Left lung (tissue), 10 donors: ENCODE data around the gene ARHGAP9. TPM values are rescaled to one million over a fixed set of nuclear protein-coding genes. Genes with fewer than 3 reads are reported as not detected.
"Not testable (repeated sequence)": the region's sequence is repeated elsewhere in the genome, so short reads cannot be mapped to it uniquely, and the experiment has no call there.

ENCODE experiments used
- ATAC-seq: fragments of 200-7000 bp; cut with Tn5 transposase; one replicate; pipeline ENCODE4 v1.9.1; 2020; ENCODE audit warnings: moderate library complexity
- DNase-seq, 4 donors: peaks; one replicate each; pipeline ENCODE4 v3.0.0-alpha.2; 2013 to 2020
- H3K27ac ChIP-seq, 2 donors: fragments of 200-600 bp; sonication (generic) in 1 of 2; one replicate each; pipeline versions ENCODE4 v1.5.0 to v1.8.0; 2020 to 2021
- H3K27me3 ChIP-seq, 2 donors: fragments of 200-600 bp; sonication (generic) in 1 of 2; one replicate each; pipeline versions ENCODE4 v1.5.0 to v1.8.0; 2020 to 2021
- H3K36me3 ChIP-seq, 2 donors: fragments of 200-600 bp; sonication (generic) in 1 of 2; one replicate each; pipeline versions ENCODE4 v1.5.0 to v1.8.0; 2020 to 2021
- H3K4me1 ChIP-seq, 2 donors: fragments of 200-600 bp; one replicate each; pipeline ENCODE4 v1.8.0; 2021
- H3K4me3 ChIP-seq, 2 donors: fragments of 200-600 bp; sonication (generic) in 1 of 2; one replicate each; pipeline versions ENCODE4 v1.5.0 to v1.8.0; 2020 to 2021; ENCODE audit warnings: mild to moderate bottlenecking in 1 of 2
- H3K9me3 ChIP-seq, 2 donors: fragments of 200-600 bp; sonication (generic) in 1 of 2; one replicate each; pipeline versions ENCODE4 v1.5.0 to v1.8.0; 2020 to 2021
- CTCF ChIP-seq, 2 donors: fragments of 200-600 bp; sonication (generic) in 1 of 2; IDR thresholded peaks; one replicate each; pipeline versions ENCODE4 v1.5.0 to v1.8.0; 2021; ENCODE audit warnings: antibody characterized with exemption in 2 of 2
- intact Hi-C, 2 donors: fragments of 100-400 bp; cut with DNase I; formaldehyde crosslinking; loops; one replicate each; pipeline versions ENCODE4 v1.11.2 to v1.14.2; 2022
- polyA plus RNA-seq, 6 donors: library from polyadenylated mRNA; unstranded; fragments of 120-200 nt; gene quantifications; one replicate each; pipeline ENCODE4 v1.2.1, GENCODE V29; 2013; ENCODE audit not compliant: insufficient read length in 6 of 6
- total RNA-seq, 2 donors: library from RNA; stranded (reverse); fragmentation: NEBNext Ultra II Directional; extraction: Animal tissue kit (Norgen Biotek cat#: 25700); gene quantifications; one replicate each; pipeline ENCODE4 v1.2.1, GENCODE V29; 2021
- donor health status: DM: no; HTN: yes; CAD: no.
- donor health status: DM: no; HTN: no; CAD: no.

ARHGAP9 gene
- total and polyA plus RNA-seq, 8 donors = 4.4 to 125 (median 5.6) TPM

- ATAC-seq (no peak), DNase-seq (no peak)
- no peak overlapping the region for H3K27ac ChIP-seq
- no peaks in the 10 kb centered on the region for H3K27me3 ChIP-seq
- intact Hi-C loops = no loop called here
- no peak for TF ChIP-seq CTCF (IDR thresholded peaks at IDR 0.05)
- H3K4me1 ChIP-seq = peaks cover 8 to 24% of the 10 kb centered on the region in 2 donors
- H3K9me3 ChIP-seq = no peaks in the 10 kb centered on the region
- H3K36me3 ChIP-seq = peaks cover 0 to 97% of the 10 kb centered on the region in 2 donors
- no peak overlapping the region for H3K4me3 ChIP-seq
These were observed 33.6 kb upstream of the ARHGAP9 start for GRCh38 chr12:57513266-57513665.

- H3K4me3 ChIP-seq = no peak overlapping the region
- no peak for ATAC-seq
- H3K9me3 ChIP-seq = no peaks in the 10 kb centered on the region
- intact Hi-C loops = no loop called here
- no peak for TF ChIP-seq CTCF (IDR thresholded peaks at IDR 0.05)
- no peak for DNase-seq
- peaks cover 0 to 91% of the 10 kb centered on the region in 2 donors for H3K36me3 ChIP-seq
- H3K27ac ChIP-seq = no peak overlapping the region
- H3K4me1 ChIP-seq = peaks cover 2 to 17% of the 10 kb centered on the region in 2 donors
- no peaks in the 10 kb centered on the region for H3K27me3 ChIP-seq
These were observed 33.0 kb upstream of the ARHGAP9 start for GRCh38 chr12:57512665-57513064.

GRCh38 chr12:57511588-57512325 lies 32.1 kb upstream of the ARHGAP9 start:
- Histone ChIP-seq H3K4me1 (peaks cover 0 to 8% of the 10 kb centered on the region in 2 donors), H3K9me3 (no peaks in the 10 kb centered on the region), H3K27me3 (no peaks in the 10 kb centered on the region), H3K4me3 (no peak overlapping the region), H3K27ac (no peak overlapping the region), H3K36me3 (peaks cover 0 to 82% of the 10 kb centered on the region in 2 donors)
- TF ChIP-seq CTCF (IDR thresholded peaks at IDR 0.05) = no peak
- intact Hi-C loops = no loop called here
- no peak for ATAC-seq
- no peak for DNase-seq

GRCh38 chr12:57511161-57511560 lies 31.5 kb upstream of the ARHGAP9 start:
- no peak overlapping the region for H3K4me3 ChIP-seq
- no peaks in the 10 kb centered on the region for H3K9me3 ChIP-seq
- H3K27me3 ChIP-seq = no peaks in the 10 kb centered on the region
- peaks cover 0 to 5% of the 10 kb centered on the region in 2 donors for H3K4me1 ChIP-seq
- no peak overlapping the region for H3K27ac ChIP-seq
- no peak for DNase-seq
- intact Hi-C loops = no loop called here
- H3K36me3 ChIP-seq = peaks cover 0 to 82% of the 10 kb centered on the region in 2 donors
- no peak for TF ChIP-seq CTCF (IDR thresholded peaks at IDR 0.05)
- no peak for ATAC-seq

GRCh38 chr12:57507796-57508195 lies 28.1 kb upstream of the ARHGAP9 start:
- intact Hi-C loops = not testable (repeated sequence)
- peaks cover 0 to 82% of the 10 kb centered on the region in 2 donors for H3K36me3 ChIP-seq

GRCh38 chr12:57506541-57506940 lies 26.9 kb upstream of the ARHGAP9 start:
- H3K4me3 ChIP-seq, H3K27ac ChIP-seq, DNase-seq, H3K27me3 ChIP-seq, intact Hi-C loops, H3K4me1 ChIP-seq, H3K9me3 ChIP-seq: not testable (repeated sequence)
- H3K36me3 ChIP-seq = peaks cover 0 to 82% of the 10 kb centered on the region in 2 donors
- peak; percentile 29 for ATAC-seq

More at GRCh38 chr12:57507796-57508195, 28.1 kb upstream of the ARHGAP9 start:
- DNase-seq, H3K27me3 ChIP-seq, H3K9me3 ChIP-seq, H3K4me1 ChIP-seq, H3K4me3 ChIP-seq, H3K27ac ChIP-seq, ATAC-seq: not testable (repeated sequence)

GRCh38 chr12:57502311-57502969 lies 22.8 kb upstream of the ARHGAP9 start:
- H3K4me1 ChIP-seq, ATAC-seq, H3K9me3 ChIP-seq, H3K27me3 ChIP-seq, intact Hi-C loops, DNase-seq, H3K27ac ChIP-seq, H3K4me3 ChIP-seq: not testable (repeated sequence)
- peaks cover 0 to 92% of the 10 kb centered on the region in 2 donors for H3K36me3 ChIP-seq
